ENCODE measurements around the gene NR2F1. TPM values are rescaled to one million over a fixed set of nuclear protein-coding genes. Genes with fewer than 3 reads are reported as not detected.

NR2F1 gene
- total RNA-seq, 1 experiment from 2014 or later: 88.4 TPM

- POLR2A ChIA-PET (ENCODE audit: unreplicated experiment): no interaction called here
- Histone ChIP-seq H2AFZ (ENCODE audit: low read length) (no peak overlapping the region), H3K9ac (ENCODE audit: low read length) (no peak overlapping the region), H3K36me3 (ENCODE audit: low read depth, low read length) (no peaks in the 10 kb centered on the region), H4K20me1 (ENCODE audit: low read length) (no peaks in the 10 kb centered on the region), H3K27me3 (ENCODE audit: low read length) (peaks cover 25% of the 10 kb centered on the region), H3K27ac (ENCODE audit: low read length) (no peak overlapping the region), H3K9me3 (ENCODE audit: low read length) (no peaks in the 10 kb centered on the region), H3K4me3 (ENCODE audit: low read length) (no peak overlapping the region), H3K9me2 (replicated peaks; ENCODE audit: low read length) (no peaks in the 10 kb centered on the region), H3F3A (ENCODE audit: low read length, unreplicated experiment) (peaks cover 5% of the 10 kb centered on the region), H3K4me1 (ENCODE audit: insufficient read depth, low read length) (peaks cover 27% of the 10 kb centered on the region), H3K79me2 (ENCODE audit: low read length) (no peaks in the 10 kb centered on the region), H3K4me2 (ENCODE audit: low read length) (no peak overlapping the region)
- BruUV-seq (replicated peaks): no TSS peak
- intact Hi-C loops (cut with micrococcal nuclease): no loop called here
- DNase-seq (no peak), ATAC-seq (no peak)
- CTCF ChIA-PET: no interaction called here
- TF ChIP-seq EZH2 (IDR thresholded peaks at IDR 0.05; ENCODE audit: low read length, unreplicated experiment): no peak
- no peak for TF ChIP-seq EZH2phosphoT487 (IDR thresholded peaks at IDR 0.05; ENCODE audit: borderline replicate concordance, low read length)
- TF ChIP-seq CTCF (conservative IDR thresholded peaks at IDR 0.05; ENCODE audit: low read depth, low read length): no peak
These were observed 25.8 kb downstream of the NR2F1 start for GRCh38 chr5:93608855-93609254.

GRCh38 chr5:93609762-93610161, 26.7 kb downstream of the NR2F1 start:
- H3K36me3 ChIP-seq (ENCODE audit: low read depth, low read length): no peaks in the 10 kb centered on the region
- POLR2A ChIA-PET (ENCODE audit: unreplicated experiment): no interaction called here
- no peak overlapping the region for H3K4me3 ChIP-seq (ENCODE audit: low read length)
- H3K79me2 ChIP-seq (ENCODE audit: low read length): no peaks in the 10 kb centered on the region
- no peak overlapping the region for H3K27ac ChIP-seq (ENCODE audit: low read length)
- TF ChIP-seq EZH2 (IDR thresholded peaks at IDR 0.05; ENCODE audit: low read length, unreplicated experiment): no peak
- TF ChIP-seq EZH2phosphoT487 (IDR thresholded peaks at IDR 0.05; ENCODE audit: borderline replicate concordance, low read length): no peak
- no peak for TF ChIP-seq CTCF (conservative IDR thresholded peaks at IDR 0.05; ENCODE audit: low read depth, low read length)
- H3F3A ChIP-seq (ENCODE audit: low read length, unreplicated experiment): peaks cover 5% of the 10 kb centered on the region
- no peak for DNase-seq
- CTCF ChIA-PET: no interaction called here
- peaks cover 25% of the 10 kb centered on the region for H3K27me3 ChIP-seq (ENCODE audit: low read length)
- H3K4me2 ChIP-seq (ENCODE audit: low read length): no peak overlapping the region
- no peaks in the 10 kb centered on the region for H3K9me3 ChIP-seq (ENCODE audit: low read length)
- no peaks in the 10 kb centered on the region for H4K20me1 ChIP-seq (ENCODE audit: low read length)
- H3K9me2 ChIP-seq (replicated peaks; ENCODE audit: low read length): no peaks in the 10 kb centered on the region
- H2AFZ ChIP-seq (ENCODE audit: low read length): no peak overlapping the region
- intact Hi-C loops (cut with micrococcal nuclease): loop anchor here (10.0 kb wide), 1 partner anchor 295 kb away; no protein-coding TSS in a partner anchor
- H3K4me1 ChIP-seq (ENCODE audit: insufficient read depth, low read length): peaks cover 27% of the 10 kb centered on the region
- ATAC-seq: no peak
- no peak overlapping the region for H3K9ac ChIP-seq (ENCODE audit: low read length)
- BruUV-seq (replicated peaks): no TSS peak

- H3K27ac ChIP-seq (ENCODE audit: low read length): no peak overlapping the region
- no peak for DNase-seq
- no TSS peak for BruUV-seq (replicated peaks)
- H3K4me3 ChIP-seq (ENCODE audit: low read length): no peak overlapping the region
- ChIA-PET POLR2A (ENCODE audit: unreplicated experiment) (no interaction called here), CTCF (no interaction called here)
- H3K9ac ChIP-seq (ENCODE audit: low read length): no peak overlapping the region
- H3K27me3 ChIP-seq (ENCODE audit: low read length): peaks cover 25% of the 10 kb centered on the region
- H3K4me2 ChIP-seq (ENCODE audit: low read length): no peak overlapping the region
- peaks cover 5% of the 10 kb centered on the region for H3F3A ChIP-seq (ENCODE audit: low read length, unreplicated experiment)
- no peak overlapping the region for H2AFZ ChIP-seq (ENCODE audit: low read length)
- H3K79me2 ChIP-seq (ENCODE audit: low read length): no peaks in the 10 kb centered on the region
- intact Hi-C loops (cut with micrococcal nuclease): loop anchor here (10.0 kb wide), 1 partner anchor 294 kb away; no protein-coding TSS in a partner anchor
- TF ChIP-seq EZH2phosphoT487 (IDR thresholded peaks at IDR 0.05; ENCODE audit: borderline replicate concordance, low read length) (no peak), CTCF (conservative IDR thresholded peaks at IDR 0.05; ENCODE audit: low read depth, low read length) (no peak)
- H3K36me3 ChIP-seq (ENCODE audit: low read depth, low read length): no peaks in the 10 kb centered on the region
- no peaks in the 10 kb centered on the region for H3K9me2 ChIP-seq (replicated peaks; ENCODE audit: low read length)
- ATAC-seq: no peak
- H3K4me1 ChIP-seq (ENCODE audit: insufficient read depth, low read length): peaks cover 24% of the 10 kb centered on the region
- no peaks in the 10 kb centered on the region for H3K9me3 ChIP-seq (ENCODE audit: low read length)
- H4K20me1 ChIP-seq (ENCODE audit: low read length): no peaks in the 10 kb centered on the region
These were observed 27.7 kb downstream of the NR2F1 start for GRCh38 chr5:93610581-93611272.
